Measurements from ENCODE around the gene CHST11. TPM values are rescaled to one million over a fixed set of nuclear protein-coding genes. Genes with fewer than 3 reads are reported as not detected.

The CHST11 gene
- total RNA-seq, 1 donor from 2014 or later: 15.5 TPM

GRCh38 chr12:104721936-104722335, 265.2 kb downstream of the CHST11 start:
- Mint-ChIP-seq H3K27ac (no peak overlapping the region), H3K27me3 (no peaks in the 10 kb centered on the region), H3K4me1 (ENCODE audit: unreplicated experiment) (peaks cover 45% of the 10 kb centered on the region), H3K9me3 (no peaks in the 10 kb centered on the region), H3K4me3 (no peak overlapping the region), H3K36me3 (no peaks in the 10 kb centered on the region)
- TF ChIP-seq, protein P1, sequence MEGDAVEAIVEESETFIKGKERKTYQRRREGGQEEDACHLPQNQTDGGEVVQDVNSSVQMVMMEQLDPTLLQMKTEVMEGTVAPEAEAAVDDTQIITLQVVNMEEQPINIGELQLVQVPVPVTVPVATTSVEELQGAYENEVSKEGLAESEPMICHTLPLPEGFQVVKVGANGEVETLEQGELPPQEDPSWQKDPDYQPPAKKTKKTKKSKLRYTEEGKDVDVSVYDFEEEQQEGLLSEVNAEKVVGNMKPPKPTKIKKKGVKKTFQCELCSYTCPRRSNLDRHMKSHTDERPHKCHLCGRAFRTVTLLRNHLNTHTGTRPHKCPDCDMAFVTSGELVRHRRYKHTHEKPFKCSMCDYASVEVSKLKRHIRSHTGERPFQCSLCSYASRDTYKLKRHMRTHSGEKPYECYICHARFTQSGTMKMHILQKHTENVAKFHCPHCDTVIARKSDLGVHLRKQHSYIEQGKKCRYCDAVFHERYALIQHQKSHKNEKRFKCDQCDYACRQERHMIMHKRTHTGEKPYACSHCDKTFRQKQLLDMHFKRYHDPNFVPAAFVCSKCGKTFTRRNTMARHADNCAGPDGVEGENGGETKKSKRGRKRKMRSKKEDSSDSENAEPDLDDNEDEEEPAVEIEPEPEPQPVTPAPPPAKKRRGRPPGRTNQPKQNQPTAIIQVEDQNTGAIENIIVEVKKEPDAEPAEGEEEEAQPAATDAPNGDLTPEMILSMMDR (conservative IDR thresholded peaks at IDR 0.05): no peak
- DNase-seq (ENCODE audit: extremely low spot score, unreplicated experiment): no peak

- no peak overlapping the region for H3K4me3 Mint-ChIP-seq
- H3K27ac Mint-ChIP-seq: no peak overlapping the region
- TF ChIP-seq, protein P1 (conservative IDR thresholded peaks at IDR 0.05): no peak
- no peaks in the 10 kb centered on the region for H3K9me3 Mint-ChIP-seq
- H3K36me3 Mint-ChIP-seq: no peaks in the 10 kb centered on the region
- peaks cover 48% of the 10 kb centered on the region for H3K4me1 Mint-ChIP-seq (ENCODE audit: unreplicated experiment)
- no peak for DNase-seq (ENCODE audit: extremely low spot score, unreplicated experiment)
- no peaks in the 10 kb centered on the region for H3K27me3 Mint-ChIP-seq
Measured at GRCh38 chr12:104722601-104723534, 266.1 kb downstream of the CHST11 start.

DNA sequence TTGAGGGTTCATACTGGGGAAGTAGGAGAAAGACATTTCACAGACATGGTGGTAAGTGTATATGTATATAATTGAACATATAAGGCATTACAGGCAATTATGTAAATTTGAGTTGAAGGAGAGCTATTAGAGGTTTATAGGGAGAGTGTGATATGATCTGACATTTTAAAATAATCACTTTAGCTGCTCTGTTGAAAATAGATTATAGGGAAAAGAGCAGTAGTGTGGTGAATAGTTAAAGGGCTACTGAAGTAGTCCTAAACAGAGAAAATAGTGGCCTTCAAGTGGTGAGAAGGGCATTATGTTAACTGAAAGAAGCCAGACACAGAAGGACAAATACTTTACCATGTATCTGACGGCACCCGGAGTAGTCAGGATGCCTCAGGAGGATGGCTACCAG, 267.1 kb downstream of the CHST11 start:
- Mint-ChIP-seq H3K4me3 (no peak overlapping the region), H3K27ac (no peak overlapping the region), H3K27me3 (no peaks in the 10 kb centered on the region), H3K36me3 (no peaks in the 10 kb centered on the region), H3K4me1 (ENCODE audit: unreplicated experiment) (peaks cover 41% of the 10 kb centered on the region), H3K9me3 (no peaks in the 10 kb centered on the region)
- DNase-seq (ENCODE audit: extremely low spot score, unreplicated experiment): no peak
- TF ChIP-seq, protein P1 (conservative IDR thresholded peaks at IDR 0.05): no peak

GRCh38 chr12:104724992-104725585, 268.3 kb downstream of the CHST11 start:
- H3K9me3 Mint-ChIP-seq: no peaks in the 10 kb centered on the region
- no peak for DNase-seq (ENCODE audit: extremely low spot score, unreplicated experiment)
- TF ChIP-seq, protein P1 (conservative IDR thresholded peaks at IDR 0.05): no peak
- H3K27ac Mint-ChIP-seq: no peak overlapping the region
- H3K4me3 Mint-ChIP-seq: no peak overlapping the region
- H3K27me3 Mint-ChIP-seq: no peaks in the 10 kb centered on the region
- peaks cover 48% of the 10 kb centered on the region for H3K4me1 Mint-ChIP-seq (ENCODE audit: unreplicated experiment)
- no peaks in the 10 kb centered on the region for H3K36me3 Mint-ChIP-seq

- Mint-ChIP-seq H3K4me1 (ENCODE audit: unreplicated experiment) (peaks cover 46% of the 10 kb centered on the region), H3K27ac (no peak overlapping the region)
Measured at GRCh38 chr12:104725610-104726009, 268.9 kb downstream of the CHST11 start.

More at GRCh38 chr12:104725610-104726009, 268.9 kb downstream of the CHST11 start:
- DNase-seq (ENCODE audit: extremely low spot score, unreplicated experiment): no peak
- H3K27me3 Mint-ChIP-seq: no peaks in the 10 kb centered on the region
- TF ChIP-seq, protein P1 (conservative IDR thresholded peaks at IDR 0.05): no peak
- H3K36me3 Mint-ChIP-seq: no peaks in the 10 kb centered on the region
- no peak overlapping the region for H3K4me3 Mint-ChIP-seq
- H3K9me3 Mint-ChIP-seq: no peaks in the 10 kb centered on the region
